Hippocampal formation (tissue), 2 donors: ENCODE results near the gene PSMD3.
"Not testable (repeated sequence)": the region's sequence is repeated elsewhere in the genome, so short reads cannot be mapped to it uniquely, and the experiment has no call there.

Source experiments
- DNase-seq, 2 donors: peaks; one replicate each; lab custom pipeline; 2025; lab: John Stamatoyannopoulos, UW

PSMD3 gene

GRCh38 chr17:39980351-39981206 is at the start of gene PSMD3:
Gene PSMD3 (plus strand): TSS chr17:39980807. CDS start chr17:39980971, 164 bp downstream.
- DNase-seq, result peak; percentile 97 to 100

GRCh38 chr17:39933912-39934311 is 46.7 kb upstream of the PSMD3 start:
- DNase-seq, result no peak

GRCh38 chr17:39934324-39934723 is 46.3 kb upstream of the PSMD3 start:
- no peak for DNase-seq

- DNase-seq, result no peak
Observed at GRCh38 chr17:39935909-39936308, 44.7 kb upstream of the PSMD3 start.

GRCh38 chr17:39937447-39937846 is 43.2 kb upstream of the PSMD3 start:
- no peak for DNase-seq

GRCh38 chr17:39938140-39938869 is 42.3 kb upstream of the PSMD3 start:
- DNase-seq, result no peak

- no peak for DNase-seq
Observed at GRCh38 chr17:39939106-39939505, 41.5 kb upstream of the PSMD3 start.

- no peak for DNase-seq
Observed at GRCh38 chr17:39939588-39940419, 40.8 kb upstream of the PSMD3 start.

GRCh38 chr17:39943702-39944392 is 36.8 kb upstream of the PSMD3 start:
- DNase-seq, result no peak

GRCh38 chr17:39944393-39944711 is 36.3 kb upstream of the PSMD3 start:
- DNase-seq, result no peak

- no peak for DNase-seq
Observed at GRCh38 chr17:39946551-39947330, 33.9 kb upstream of the PSMD3 start.

GRCh38 chr17:39948489-39948828 is 32.1 kb upstream of the PSMD3 start:
- DNase-seq, result not testable (repeated sequence)

- DNase-seq, result no peak
Observed at GRCh38 chr17:39949028-39949427, 31.6 kb upstream of the PSMD3 start.

- DNase-seq, result no peak
Observed at GRCh38 chr17:39950871-39951348, 29.7 kb upstream of the PSMD3 start.

- DNase-seq, result no peak
Observed at GRCh38 chr17:39951924-39952679, 28.5 kb upstream of the PSMD3 start.

GRCh38 chr17:39952680-39953470 is 27.7 kb upstream of the PSMD3 start:
- peak; percentile 97 to 100 for DNase-seq

GRCh38 chr17:39953471-39953888 is 27.1 kb upstream of the PSMD3 start:
- no peak for DNase-seq

- no peak for DNase-seq
Observed at GRCh38 chr17:39954876-39955275, 25.7 kb upstream of the PSMD3 start.

GRCh38 chr17:39955726-39956225 is 24.8 kb upstream of the PSMD3 start:
- DNase-seq, result no peak
